Ascending aorta (tissue), 2 donors: Measurements from ENCODE around the gene RAB40B. TPM values are rescaled to one million over a fixed set of nuclear protein-coding genes. Genes with fewer than 3 reads are reported as not detected.

Source experiments
- DNase-seq, 2 donors: peaks; one replicate each; pipeline ENCODE4 v3.0.0-alpha.2; 2019; ENCODE audit warnings: low spot score in 2 of 2
- H3K27ac ChIP-seq, 2 donors: fragments of 200-600 bp; sonication (generic); one replicate each; pipeline ENCODE4 v1.5.1; 2016 to 2017; ENCODE audit warnings: mild to moderate bottlenecking in 1 of 2
- H3K27me3 ChIP-seq: fragments of 200-600 bp; sonication (generic); one replicate; pipeline ENCODE4 v1.5.1; 2017
- H3K36me3 ChIP-seq, 2 donors: fragments of 200-600 bp; sonication (generic); one replicate each; pipeline ENCODE4 v1.5.1; 2016
- H3K4me1 ChIP-seq, 2 donors: fragments of 200-600 bp; sonication (generic); one replicate each; pipeline ENCODE4 v1.5.1; 2016 to 2017; ENCODE audit warnings: mild to moderate bottlenecking in 1 of 2
- H3K4me3 ChIP-seq, 2 donors: fragments of 200-600 bp; sonication (generic); one replicate each; pipeline ENCODE4 v1.5.1; 2016 to 2017; ENCODE audit warnings: mild to moderate bottlenecking in 1 of 2
- H3K9me3 ChIP-seq, 2 donors: fragments of 200-600 bp; sonication (generic); one replicate each; pipeline ENCODE4 v1.5.1; 2016
- CTCF ChIP-seq, 3 experiments: fragments of 200-600 bp in 2 of 3; fragments of 450-650 bp in 1 of 3; sonication (generic) in 2 of 3; IDR thresholded peaks; one replicate each; pipeline ENCODE4 v1.5.1; 2016 to 2019; ENCODE audit warnings: antibody characterized with exemption in 3 of 3, mild to moderate bottlenecking in 1 of 3, moderate library complexity in 1 of 3
- intact Hi-C: fragments of 100-400 bp; cut with DNase I; formaldehyde crosslinking; loops from one replicate; pipeline ENCODE4 v1.15.1; 2023
- total RNA-seq: library from RNA; depleted of rRNA; stranded (reverse); fragments of >200 nt; gene quantifications from one replicate; pipeline ENCODE4 v1.1.0, GENCODE V29; 2016

The RAB40B gene
- total RNA-seq, 1 donor from 2014 or later, result 9.4 TPM

GRCh38 chr17:82729479-82730260 is 31.2 kb upstream of the RAB40B start:
- Histone ChIP-seq H3K4me3 (no peak overlapping the region), H3K9me3 (no peaks in the 10 kb centered on the region), H3K27me3 (no peaks in the 10 kb centered on the region), H3K36me3 (peaks cover 12 to 34% of the 10 kb centered on the region in 2 donors), H3K27ac (no peak overlapping the region), H3K4me1 (no peaks in the 10 kb centered on the region)
- intact Hi-C loops, result no loop called here
- no peak for DNase-seq
- no peak for TF ChIP-seq CTCF (IDR thresholded peaks at IDR 0.05)

- Histone ChIP-seq H3K4me1 (no peaks in the 10 kb centered on the region), H3K9me3 (no peaks in the 10 kb centered on the region), H3K36me3 (peaks cover 18 to 63% of the 10 kb centered on the region in 2 donors), H3K27ac (no peak overlapping the region), H3K4me3 (no peak overlapping the region), H3K27me3 (no peaks in the 10 kb centered on the region)
- DNase-seq, result no peak
- intact Hi-C loops, result no loop called here
- TF ChIP-seq CTCF (IDR thresholded peaks at IDR 0.05), result no peak
Observed at GRCh38 chr17:82726427-82726826, 27.9 kb upstream of the RAB40B start.

- DNase-seq, result no peak
- Histone ChIP-seq H3K36me3 (peaks cover 30 to 73% of the 10 kb centered on the region in 2 donors), H3K27me3 (no peaks in the 10 kb centered on the region), H3K27ac (no peak overlapping the region), H3K4me3 (no peak overlapping the region), H3K4me1 (no peaks in the 10 kb centered on the region), H3K9me3 (no peaks in the 10 kb centered on the region)
- no peak for TF ChIP-seq CTCF (IDR thresholded peaks at IDR 0.05)
- intact Hi-C loops, result no loop called here
Observed at GRCh38 chr17:82723169-82723807, 24.8 kb upstream of the RAB40B start.

- no peaks in the 10 kb centered on the region for H3K9me3 ChIP-seq
- no peak for DNase-seq
- TF ChIP-seq CTCF (IDR thresholded peaks at IDR 0.05), result no peak
- intact Hi-C loops, result no loop called here
- H3K27ac ChIP-seq, result no peak overlapping the region
- H3K4me1 ChIP-seq, result peaks cover 0 to 4% of the 10 kb centered on the region in 2 donors
- no peak overlapping the region for H3K4me3 ChIP-seq
- no peaks in the 10 kb centered on the region for H3K27me3 ChIP-seq
- H3K36me3 ChIP-seq, result peaks cover 27 to 67% of the 10 kb centered on the region in 2 donors
Observed at GRCh38 chr17:82722341-82723013, 24.0 kb upstream of the RAB40B start.

GRCh38 chr17:82720204-82720603 is 21.7 kb upstream of the RAB40B start:
- no peak for TF ChIP-seq CTCF (IDR thresholded peaks at IDR 0.05)
- intact Hi-C loops, result no loop called here
- Histone ChIP-seq H3K36me3 (peaks cover 18 to 53% of the 10 kb centered on the region in 2 donors), H3K9me3 (no peaks in the 10 kb centered on the region), H3K4me3 (no peak overlapping the region), H3K4me1 (peaks cover 4 to 9% of the 10 kb centered on the region in 2 donors), H3K27ac (no peak overlapping the region), H3K27me3 (no peaks in the 10 kb centered on the region)
- no peak for DNase-seq
